H1 (cell line): ENCODE data around the gene ELFN1. TPM values are rescaled to one million over a fixed set of nuclear protein-coding genes. Genes with fewer than 3 reads are reported as not detected.

Experiments used
- CTCF ChIA-PET: fragments of 300-600 bp; sonication (Branson Sonifier 250); formaldehyde crosslinking; loops from one replicate; lab custom pipeline; 2021; ENCODE audit not compliant: partially characterized antibody; lab: Charles Lee
- POLR2A ChIA-PET: fragments of 300-600 bp; sonication (Branson Sonifier 250); formaldehyde crosslinking; loops from one replicate; lab custom pipeline; 2021; ENCODE audit warnings: inconsistent platforms; ENCODE audit not compliant: partially characterized antibody; lab: Charles Lee
- DNase-seq, 2 experiments: peaks; one replicate each; pipeline versions ENCODE4 v3.0.0 to v3.0.0-alpha.2; 2010 to 2022; ENCODE audit warnings: low spot score in 2 of 2, low read depth in 1 of 2, mixed read lengths in 1 of 2
- FAIRE-seq: peaks from 2 replicates; lab custom pipeline; 2011; peaks lifted over from hg19 to GRCh38; lab: Jason Lieb, UNC
- H2AFZ ChIP-seq: 2 replicates; pipeline ENCODE4 v1.8.1; 2012; ENCODE audit warnings: low read length, inconsistent platforms
- H2AK5ac ChIP-seq: 2 replicates; pipeline ENCODE4 v1.6.1; 2013; ENCODE audit warnings: low read depth, low read length
- H2BK120ac ChIP-seq: replicated peaks from 2 replicates; pipeline ENCODE3; 2013; ENCODE audit warnings: low read depth, low read length, inconsistent platforms
- H2BK12ac ChIP-seq: 2 replicates; pipeline ENCODE4 v1.6.1; 2013; ENCODE audit warnings: low read depth, low read length
- H2BK15ac ChIP-seq: 2 replicates; pipeline ENCODE4 v1.6.1; 2013; ENCODE audit warnings: low read length
- H2BK20ac ChIP-seq: 2 replicates; pipeline ENCODE4 v1.6.1; 2013; ENCODE audit warnings: low read length
- H2BK5ac ChIP-seq: 2 replicates; pipeline ENCODE4 v1.6.1; 2013; ENCODE audit warnings: low read depth, low read length
- H3K14ac ChIP-seq: 2 replicates; pipeline ENCODE4 v1.6.1; 2013; ENCODE audit warnings: inconsistent platforms; ENCODE audit not compliant: insufficient read length
- H3K18ac ChIP-seq: 2 replicates; pipeline ENCODE4 v1.6.1; 2013; ENCODE audit warnings: low read length; ENCODE audit errors: extremely low read depth
- H3K23ac ChIP-seq: 2 replicates; pipeline ENCODE4 v1.6.1; 2013; ENCODE audit warnings: inconsistent platforms; ENCODE audit not compliant: insufficient read length
- H3K23me2 ChIP-seq: 2 replicates; pipeline ENCODE4 v1.6.1; 2013; ENCODE audit warnings: low read depth, low read length
- H3K27ac ChIP-seq: 2 replicates; pipeline ENCODE4 v1.6.1; 2011; ENCODE audit warnings: low read depth, low read length, inconsistent platforms
- H3K27me3 ChIP-seq, 4 experiments: replicated peaks in 1 of 4; 1 replicate in 1 of 4; 2 replicates in 3 of 4; pipeline versions ENCODE4 v1.6.1 to v1.8.1; 2011 to 2013; ENCODE audit warnings: low read length in 3 of 4, mild to moderate bottlenecking in 3 of 4, inconsistent platforms in 2 of 4, mixed read lengths in 2 of 4, moderate library complexity in 1 of 4; ENCODE audit not compliant: control insufficient read depth in 3 of 4, insufficient read depth in 3 of 4; ENCODE audit errors: extremely low read depth in 1 of 4
- H3K36me3 ChIP-seq, 4 experiments: 2 replicates each; pipeline versions ENCODE4 v1.6.1 to v1.8.1; 2011 to 2013; ENCODE audit warnings: mild to moderate bottlenecking in 4 of 4, low read length in 3 of 4, moderate library complexity in 2 of 4, control low read depth in 1 of 4, inconsistent platforms in 1 of 4; ENCODE audit not compliant: insufficient read depth in 4 of 4, control insufficient read depth in 2 of 4
- H3K4ac ChIP-seq: replicated peaks from 2 replicates; pipeline ENCODE3; 2013; ENCODE audit warnings: low read length, low read depth, mixed read lengths, inconsistent platforms; ENCODE audit not compliant: insufficient read length
- H3K4me1 ChIP-seq, 4 experiments: replicated peaks in 1 of 4; 1 replicate in 1 of 4; 2 replicates in 3 of 4; pipeline versions ENCODE4 v1.6.1 to v1.8.1; 2011 to 2013; ENCODE audit warnings: low read length in 3 of 4, inconsistent platforms in 2 of 4, mixed read lengths in 1 of 4; ENCODE audit not compliant: insufficient read depth in 4 of 4, control insufficient read depth in 3 of 4
- H3K4me2 ChIP-seq, 2 experiments: 2 replicates each; pipeline versions ENCODE4 v1.6.1 to v1.8.1; 2011 to 2013; ENCODE audit warnings: low read depth in 2 of 2, low read length in 2 of 2, control low read depth in 1 of 2, inconsistent platforms in 1 of 2, mild to moderate bottlenecking in 1 of 2; ENCODE audit not compliant: insufficient read depth in 1 of 2
- H3K4me3 ChIP-seq, 4 experiments: fragments of 200-600, 300-600 bp in 1 of 4; sonication (generic), shearing (Covaris generic), sonication (Bioruptor Twin) in 1 of 4; 2 replicates each; pipeline versions ENCODE4 v1.5.1 to v1.8.1; 2011 to 2016; ENCODE audit warnings: low read length in 4 of 4, low read depth in 3 of 4, control low read depth in 2 of 4, inconsistent platforms in 2 of 4, mild to moderate bottlenecking in 2 of 4, mixed read lengths in 1 of 4, moderate library complexity in 1 of 4; ENCODE audit not compliant: insufficient read depth in 2 of 4; ENCODE audit errors: extremely low read depth in 1 of 4
- H3K56ac ChIP-seq: replicated peaks from 2 replicates; pipeline ENCODE3; 2013; ENCODE audit warnings: low read depth, mild to moderate bottlenecking, mixed read lengths, low read length, inconsistent platforms; ENCODE audit not compliant: insufficient read length
- H3K79me1 ChIP-seq: 2 replicates; pipeline ENCODE4 v1.6.1; 2013; ENCODE audit warnings: low read depth, low read length, control low read depth
- H3K79me2 ChIP-seq, 2 experiments: 2 replicates each; pipeline versions ENCODE4 v1.6.1 to v1.8.1; 2012 to 2013; ENCODE audit warnings: low read length in 2 of 2, mild to moderate bottlenecking in 2 of 2, inconsistent platforms in 1 of 2; ENCODE audit not compliant: insufficient read depth in 2 of 2, control insufficient read depth in 1 of 2
- H3K9ac ChIP-seq, 4 experiments: replicated peaks in 1 of 4; 1 replicate in 1 of 4; 2 replicates in 3 of 4; pipeline versions ENCODE4 v1.6.1 to v1.8.1; 2011 to 2013; ENCODE audit warnings: low read depth in 3 of 4, low read length in 3 of 4, control low read depth in 2 of 4, mild to moderate bottlenecking in 2 of 4, moderate library complexity in 2 of 4, inconsistent platforms in 1 of 4; ENCODE audit errors: extremely low read depth in 1 of 4
- H3K9me3 ChIP-seq, 2 experiments: 2 replicates each; pipeline versions ENCODE4 v1.6.1 to v1.8.1; 2012 to 2013; ENCODE audit warnings: mild to moderate bottlenecking in 2 of 2, moderate library complexity in 2 of 2, control low read depth in 1 of 2, inconsistent platforms in 1 of 2, low read depth in 1 of 2, low read length in 1 of 2, mixed read lengths in 1 of 2; ENCODE audit not compliant: insufficient read depth in 2 of 2
- H4K20me1 ChIP-seq, 2 experiments: replicated peaks in 1 of 2; 2 replicates each; pipeline versions ENCODE3 to v1.8.1; 2011 to 2013; ENCODE audit warnings: inconsistent platforms in 2 of 2, low read length in 2 of 2, mild to moderate bottlenecking in 1 of 2; ENCODE audit not compliant: insufficient read depth in 2 of 2, control insufficient read depth in 1 of 2
- H4K5ac ChIP-seq: 2 replicates; pipeline ENCODE4 v1.6.1; 2013; ENCODE audit warnings: low read length, low read depth, mixed read lengths, inconsistent platforms; ENCODE audit not compliant: insufficient read length
- H4K8ac ChIP-seq: 2 replicates; pipeline ENCODE4 v1.8.0; 2013; ENCODE audit warnings: mild to moderate bottlenecking, moderate library complexity, low read length, inconsistent platforms; ENCODE audit not compliant: insufficient read depth; ENCODE audit errors: extremely low read depth
- H4K91ac ChIP-seq: replicated peaks from 2 replicates; pipeline ENCODE3; 2013; ENCODE audit warnings: low read length, mixed read lengths, inconsistent platforms; ENCODE audit not compliant: insufficient read length
- ASH2L ChIP-seq: fragments of 200-600, 300-600 bp; sonication (generic); IDR thresholded peaks from one replicate; pipeline ENCODE4 v1.7.1; 2017; ENCODE audit warnings: low read length
- BCL11A ChIP-seq, 2 experiments: IDR thresholded peaks; one replicate each; pipeline ENCODE4 v1.6.1; 2011; ENCODE audit warnings: low read depth in 2 of 2, low read length in 2 of 2, mild to moderate bottlenecking in 2 of 2
- CTBP2 ChIP-seq: IDR thresholded peaks from 2 replicates; pipeline ENCODE4 v1.7.0; 2011; ENCODE audit warnings: borderline replicate concordance, mild to moderate bottlenecking, moderate library complexity, mixed read lengths, low read length; ENCODE audit not compliant: insufficient read depth, insufficient read length
- HDAC2 ChIP-seq, 2 experiments: fragments of 300-600 bp in 1 of 2; sonication (generic) in 1 of 2; IDR thresholded peaks; 2 replicates each; pipeline ENCODE4 v1.6.1; 2011 to 2012; ENCODE audit warnings: low read depth in 2 of 2, low read length in 2 of 2, mild to moderate bottlenecking in 2 of 2, moderate library complexity in 2 of 2, borderline replicate concordance in 1 of 2, inconsistent platforms in 1 of 2
- MAFK ChIP-seq: IDR thresholded peaks from 2 replicates; pipeline ENCODE4 v1.6.1; 2012; ENCODE audit warnings: low read depth, mild to moderate bottlenecking, improper control_type of control experiment, low read length
- MAX ChIP-seq: IDR thresholded peaks from 2 replicates; pipeline ENCODE4 v1.6.1; 2012; ENCODE audit warnings: inconsistent platforms
- WGBS, 2 experiments: shearing (Covaris generic) in 1 of 2; methylation state at CpG; one replicate each; pipeline versions ENCODE4 v1.1.6 to v1.1.7; 2013 to 2015; ENCODE audit warnings: low lambda C conversion rate in 2 of 2, mixed read lengths in 2 of 2, inconsistent platforms in 1 of 2, low coverage in 1 of 2, missing lambda C conversion rate in 1 of 2; ENCODE audit not compliant: insufficient replicate concordance in 2 of 2, insufficient coverage in 1 of 2, insufficient read length in 1 of 2; ENCODE audit errors: extremely low coverage in 1 of 2, missing lambda C conversion rate in 1 of 2; 5-methylcytosine and 5-hydroxymethylcytosine counted together
- polyA plus RNA-seq, 7 experiments: library from polyadenylated mRNA; depleted of rRNA in 3 of 7; stranded (reverse) in 5 of 7; unstranded in 2 of 7; fragments of >200 nt in 5 of 7; fragments of 200-250 nt in 2 of 7; gene quantifications; 1 replicate in 5 of 7; 2 replicates in 1 of 7; 4 replicates in 1 of 7; pipeline versions ENCODE4 v1.2.1 to v1.2.3, GENCODE V29; 2011 to 2013; ENCODE audit warnings: missing spikeins in 2 of 7, mixed read lengths in 2 of 7
- total RNA-seq: library from RNA; stranded (reverse); fragmentation: NEBNext Ultra II Directional; extraction: Animal tissue kit (Norgen Biotek cat#: 25700); gene quantifications from 2 replicates; pipeline ENCODE4 v1.2.1, GENCODE V29; 2021

ELFN1 gene
- total and polyA plus RNA-seq, 2 of the 8 experiments (the other 6 are each of a cell fraction or from before 2014, with no cell fraction given), result 2.0 to 4.5 TPM

- Histone ChIP-seq H2BK15ac (peak overlapping the region; percentile 99), H3K36me3 (no peaks in the 10 kb centered on the region), H3K4me3 (no peak overlapping the region), H4K5ac (peak overlapping the region; percentile 16), H3K79me1 (no peaks in the 10 kb centered on the region), H3K27ac (no peak overlapping the region), H2BK120ac (no peak overlapping the region), H3K18ac (peak overlapping the region; percentile 78), H4K20me1 (peaks cover 0 to 11% of the 10 kb centered on the region in 2 experiments), H2AK5ac (peak overlapping the region; percentile 65; the same call in 1 of the 2 replicates), H3K14ac (no peak overlapping the region), H3K56ac (no peak overlapping the region), H3K79me2 (no peaks in the 10 kb centered on the region), H4K8ac (no peak overlapping the region; the same call in 1 of the 2 replicates), H3K4ac (peak overlapping the region; percentile 59), H3K9ac (no peak overlapping the region; a peak in 1 of 7 replicates), H3K27me3 (no peaks in the 10 kb centered on the region; a peak in 1 of 7 replicates), H2BK5ac (peak overlapping the region; percentile 81), H3K9me3 (no peaks in the 10 kb centered on the region), H2AFZ (no peak overlapping the region), H3K4me2 (no peak overlapping the region), H3K4me1 (peaks cover 2 to 14% (median 11%) of the 10 kb centered on the region in 4 experiments), H2BK20ac (peak overlapping the region; percentile 86; the same call in 1 of the 2 replicates), H3K23me2 (peaks cover 9% of the 10 kb centered on the region; the same call in 1 of the 2 replicates), H4K91ac (peak overlapping the region; percentile 68), H3K23ac (no peak overlapping the region), H2BK12ac (peak overlapping the region; percentile 84; the same call in 1 of the 2 replicates)
- DNase-seq (peak in 1 of 2 experiments; percentile 47), FAIRE-seq (no peak)
- WGBS, 2 experiments, result 86% methylated on average over 31 of the region's 31 CpGs; no CpG with 5 or more reads in 1 of the 2 experiments
- TF ChIP-seq ASH2L (no peak), HDAC2 (IDR thresholded peaks at IDR 0.05; ENCODE audit: borderline replicate concordance in 1 of 2, low read depth in 2 of 2, low read length in 2 of 2) (no peak), CTBP2 (no peak), BCL11A (IDR thresholded peaks at IDR 0.05; ENCODE audit: low read depth in 2 of 2, low read length in 2 of 2) (no peak), MAX (peak; percentile 57; the same call in 1 of the 2 replicates), MAFK (no peak)
- POLR2A ChIA-PET, result interaction anchor here (0.8 to 2.2 kb wide), 4 partner anchors 10 to 33 kb away, joined by 3 to 9 read pairs (median 4); no protein-coding TSS in a partner anchor
- CTCF ChIA-PET, result interaction anchor here (0.9 to 3.0 kb wide), 4 partner anchors 9 to 32 kb away, joined by 6 to 13 read pairs (median 7); no protein-coding TSS in a partner anchor
Observed at GRCh38 chr7:1694611-1695511, 24.8 kb downstream of the ELFN1 start.
